HT1080 (cell line): ENCODE measurements around the gene CSTPP1. TPM values are rescaled to one million over a fixed set of nuclear protein-coding genes. Genes with fewer than 3 reads are reported as not detected.
"Not testable (repeated sequence)": the region's sequence is repeated elsewhere in the genome, so short reads cannot be mapped to it uniquely, and the experiment has no call there.

Source experiments
- DNase-seq: peaks from one replicate; pipeline ENCODE4 v3.0.0-alpha.2; 2015; ENCODE audit warnings: low read depth
- total RNA-seq: library from RNA; depleted of rRNA; stranded (reverse); fragments of >200 nt; shearing (Covaris generic); gene quantifications from 2 replicates; pipeline ENCODE4 v1.2.3, GENCODE V29; 2014

CSTPP1 gene
- total RNA-seq, 1 experiment from 2014 or later, result 16.2 TPM

DNA sequence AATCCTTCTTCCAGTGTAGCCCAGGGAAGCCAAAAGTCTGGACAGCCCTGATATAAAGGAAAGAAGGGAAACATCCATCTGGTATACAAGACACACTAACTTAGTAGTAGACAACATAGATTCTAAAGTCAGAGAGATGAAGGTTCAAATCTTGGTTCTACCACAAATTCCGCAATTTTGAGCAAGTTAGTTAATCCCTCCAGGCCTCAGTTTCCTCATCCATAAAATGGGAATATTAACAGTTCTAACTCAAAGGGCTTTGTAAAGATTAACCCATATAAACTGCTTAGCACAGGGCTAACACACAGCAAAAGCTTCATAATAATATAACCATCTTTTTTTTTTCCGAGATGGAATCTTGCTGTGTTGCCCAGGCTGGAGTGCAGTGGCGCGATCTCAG lies 29.0 kb upstream of the CSTPP1 start:
- DNase-seq, result no peak

GRCh38 chr11:46912526-46913150 lies 23.9 kb upstream of the CSTPP1 start:
- no peak for DNase-seq

DNA sequence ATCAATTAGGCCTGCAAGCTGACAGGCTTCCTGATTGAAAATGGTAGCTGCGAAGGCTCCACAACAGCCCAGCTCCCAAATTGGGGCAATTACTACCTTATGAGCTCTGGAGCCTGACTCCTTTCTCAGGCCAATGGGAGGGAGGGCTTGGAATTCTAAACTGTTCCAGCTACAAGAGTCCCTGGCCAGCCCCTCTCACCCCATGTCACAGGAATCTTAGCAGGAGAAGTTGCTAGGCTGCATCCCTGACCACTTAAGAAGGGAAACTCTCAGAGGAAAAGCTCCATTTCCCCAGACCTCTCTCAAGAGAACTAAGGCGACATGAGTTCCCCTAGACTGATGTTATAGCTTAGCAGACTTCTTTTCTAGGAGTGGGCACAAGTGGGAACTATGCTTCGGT lies 23.1 kb upstream of the CSTPP1 start:
- no peak for DNase-seq

DNA sequence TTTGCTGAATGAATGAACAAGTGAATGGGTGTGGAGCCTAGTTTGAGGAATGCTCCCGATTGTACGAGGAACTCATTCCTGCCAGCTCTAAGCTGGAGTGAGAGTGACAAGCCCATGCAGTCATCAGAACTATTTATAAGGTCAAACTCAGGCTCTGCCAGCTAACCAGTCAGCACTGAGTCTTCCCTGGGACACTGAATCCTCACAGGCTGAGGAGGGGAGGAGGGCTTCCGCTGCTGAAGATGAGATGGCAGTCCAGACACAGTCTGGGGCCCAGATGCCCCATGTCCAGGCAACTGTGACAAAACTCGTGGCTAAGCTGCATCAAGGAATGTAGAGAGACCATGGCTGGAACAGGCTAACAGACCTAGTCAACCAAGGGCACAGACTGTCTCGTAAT lies 22.2 kb upstream of the CSTPP1 start:
- peak; percentile 16 for DNase-seq

DNA sequence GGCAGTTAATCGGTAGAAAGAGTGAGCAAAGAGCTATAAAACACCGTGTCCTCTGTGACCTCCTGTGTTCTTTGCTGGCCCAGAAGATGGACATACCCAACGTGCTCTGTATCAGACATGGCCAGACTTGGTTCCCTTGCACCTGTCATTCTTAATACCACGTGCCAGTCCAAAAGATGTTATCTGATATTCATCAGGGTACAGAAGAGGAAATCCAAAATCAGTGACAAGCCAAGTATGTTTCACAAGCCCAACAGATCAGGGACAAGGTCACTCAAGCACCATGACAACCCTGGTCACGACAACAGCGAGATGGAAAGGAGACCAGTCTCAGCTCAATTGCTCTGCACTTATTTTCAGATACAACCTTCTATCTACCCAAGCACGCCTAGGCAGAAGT lies 21.7 kb upstream of the CSTPP1 start:
- no peak for DNase-seq

DNA sequence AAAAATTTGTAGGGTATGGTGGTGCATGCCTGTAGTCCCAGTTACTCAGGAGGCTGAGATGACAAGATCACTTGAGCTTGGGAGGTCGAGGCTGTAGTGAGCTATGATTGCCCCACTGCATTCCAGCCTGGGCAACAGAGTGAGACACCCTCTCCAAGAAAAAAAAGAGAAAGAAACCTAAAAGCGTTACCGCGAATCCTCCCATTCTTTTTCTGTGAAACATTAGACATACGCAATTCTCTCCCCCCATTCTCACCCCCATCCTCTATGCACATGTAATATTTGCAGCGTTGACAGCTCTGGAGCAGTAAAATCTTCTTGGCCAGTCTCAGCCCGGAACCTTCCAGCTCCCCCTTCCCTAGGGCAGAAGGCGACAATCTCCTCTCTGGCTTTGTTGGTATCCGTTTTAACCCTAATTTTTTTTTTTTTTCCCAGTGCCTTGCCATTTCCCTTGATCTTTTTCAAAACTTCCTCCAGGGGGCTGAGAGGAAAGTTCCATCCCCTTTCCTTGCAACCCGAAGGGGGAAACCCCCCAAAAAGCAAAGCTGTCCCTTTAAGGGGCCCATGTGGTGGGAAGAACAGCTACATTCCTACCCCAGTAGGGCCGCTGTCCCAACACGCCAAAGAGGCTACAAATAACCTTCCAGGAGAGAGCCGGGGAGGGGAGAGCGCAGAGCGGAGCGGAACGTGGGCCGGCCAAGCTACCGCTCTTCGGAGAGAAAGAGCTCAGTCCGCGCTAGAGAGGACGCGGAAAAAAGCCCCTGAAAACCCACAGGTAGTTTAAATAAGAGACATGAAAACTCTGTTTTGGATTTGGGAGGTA lies 20.1 kb upstream of the CSTPP1 start:
- peak; percentile 62 for DNase-seq

- no peak for DNase-seq
These were observed 19.3 kb upstream of the CSTPP1 start for GRCh38 chr11:46917109-46917761.

GRCh38 chr11:46917762-46918082 lies 18.8 kb upstream of the CSTPP1 start:
- no peak for DNase-seq

- no peak for DNase-seq
These were observed 18.3 kb upstream of the CSTPP1 start, which contains the start of gene LRP4 for GRCh38 chr11:46918083-46918787. LRP4 (minus strand) TSS chr11:46918550; CDS start chr11:46918379, 171 bp downstream.

GRCh38 chr11:46918788-46919513 lies 17.6 kb upstream of the CSTPP1 start:
- no peak for DNase-seq

- DNase-seq, result peak; percentile 97
These were observed 15.8 kb upstream of the CSTPP1 start for GRCh38 chr11:46920755-46921154.

DNA sequence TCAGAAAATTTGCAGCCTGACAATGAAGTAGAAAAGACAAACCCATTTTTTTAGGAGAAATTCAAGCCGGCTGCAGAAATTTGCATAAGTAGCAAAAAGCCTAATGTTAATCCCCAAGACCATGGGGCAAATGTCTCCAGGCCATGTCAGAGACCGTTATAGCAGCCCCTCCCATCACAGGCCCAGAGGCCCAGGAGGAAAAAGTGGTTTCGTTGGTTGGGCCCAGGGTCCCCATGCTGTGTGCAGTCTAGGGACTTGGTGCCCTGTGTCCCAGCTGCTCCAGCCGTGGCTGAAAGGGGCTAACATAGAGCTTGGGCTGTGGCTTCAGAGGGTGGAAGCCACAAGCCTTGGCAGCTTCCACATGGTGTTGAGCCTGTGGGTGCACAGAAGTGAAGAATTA lies 8.6 kb upstream of the CSTPP1 start:
- DNase-seq, result not testable (repeated sequence)

- not testable (repeated sequence) for DNase-seq
These were observed 7.9 kb upstream of the CSTPP1 start for GRCh38 chr11:46928701-46929100.

DNA sequence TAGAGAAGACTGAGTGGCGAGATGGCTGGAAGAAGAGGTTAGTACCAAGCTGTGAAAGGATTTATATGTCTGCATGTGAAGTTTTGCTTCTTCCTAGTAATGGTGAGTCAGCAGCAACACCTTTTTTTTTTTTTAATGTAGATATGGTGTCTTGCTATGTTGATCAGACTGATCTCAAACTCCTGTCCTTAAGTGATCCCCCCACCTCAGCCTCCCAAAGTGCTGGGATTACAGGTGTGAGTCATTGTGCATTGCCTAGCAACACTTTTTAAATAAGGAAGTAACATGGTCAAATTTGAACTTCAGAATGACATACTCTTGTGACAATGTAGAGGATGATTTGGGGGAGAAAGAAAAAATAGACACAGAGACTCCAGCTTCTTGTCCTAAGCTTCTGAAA lies 6.5 kb upstream of the CSTPP1 start:
- DNase-seq, result peak; percentile 91

GRCh38 chr11:46942172-46942571 lies 5.6 kb downstream of the CSTPP1 start:
- DNase-seq, result no peak

DNA sequence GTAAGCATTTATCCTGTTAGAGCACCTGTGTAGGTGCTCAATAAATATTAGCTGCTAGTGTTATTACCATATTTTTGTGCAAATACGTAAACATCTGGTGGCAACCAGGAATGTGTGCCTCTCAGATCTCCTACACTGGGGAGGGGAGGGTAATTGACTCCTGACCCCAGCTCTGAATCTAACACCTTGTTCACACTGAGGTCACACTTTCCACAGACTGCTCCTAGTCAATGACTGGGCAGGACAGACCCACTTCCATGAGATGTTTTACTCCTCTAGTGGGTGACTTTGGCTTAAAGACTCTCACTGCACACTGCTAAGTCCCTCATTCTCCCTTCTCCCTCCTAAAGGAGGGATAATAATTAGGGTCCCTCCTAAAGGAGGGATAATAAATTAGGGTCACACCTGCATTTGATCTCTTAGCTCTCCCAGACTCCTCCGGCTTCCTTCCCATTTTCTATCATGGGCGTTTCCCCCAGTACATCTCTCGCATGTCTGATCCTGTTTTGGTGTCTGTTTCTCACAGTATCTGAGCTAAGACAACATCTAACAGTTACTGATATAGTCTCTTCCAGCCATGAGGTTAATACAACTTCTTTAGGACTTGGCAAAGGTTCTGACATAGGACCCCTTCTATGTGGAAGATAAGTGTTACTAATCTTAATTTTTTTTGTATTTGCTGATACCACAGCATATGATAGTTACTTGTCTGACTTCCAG lies 8.0 kb downstream of the CSTPP1 start:
- no peak for DNase-seq

- no peak for DNase-seq
These were observed 11.0 kb downstream of the CSTPP1 start for GRCh38 chr11:46947399-46948077.

DNA sequence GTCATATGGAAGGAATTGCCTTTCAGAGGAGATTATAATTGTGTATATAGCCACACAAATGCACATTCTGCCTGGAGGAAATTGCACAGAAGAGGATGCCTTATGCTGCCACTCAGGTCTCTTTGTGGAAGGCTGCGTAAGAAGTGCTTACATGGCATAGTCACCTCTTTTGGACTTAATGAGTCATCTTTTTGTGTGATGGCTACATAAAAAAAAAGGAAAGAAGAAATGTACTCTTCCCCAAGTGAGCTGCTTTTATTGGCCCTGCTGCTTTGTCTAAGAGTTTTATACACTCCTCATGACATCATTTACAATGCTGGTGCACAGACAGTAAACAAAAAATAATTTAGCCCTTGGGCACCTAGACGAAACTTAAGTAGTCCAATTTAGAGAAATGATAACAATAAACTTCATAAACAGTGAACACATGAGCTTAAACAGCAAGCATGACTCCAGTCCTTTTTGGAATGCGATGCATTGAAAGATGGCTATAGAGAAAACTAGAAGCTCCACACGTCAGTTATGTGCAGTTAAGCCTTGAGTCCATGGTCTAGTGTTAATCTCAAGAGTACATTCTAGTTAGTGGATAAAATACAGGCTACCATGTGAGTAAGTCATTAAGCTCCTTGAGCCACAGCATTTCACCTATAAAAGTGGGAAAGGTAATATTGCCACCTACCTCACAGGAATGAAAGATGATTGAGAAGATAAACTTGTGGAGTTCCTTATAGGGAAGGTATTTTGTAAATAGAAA lies 12.0 kb downstream of the CSTPP1 start:
- peak; percentile 85 for DNase-seq

GRCh38 chr11:46949297-46949696 lies 12.7 kb downstream of the CSTPP1 start:
- DNase-seq, result no peak
